ENCODE data around the gene MAGI2. TPM values are rescaled to one million over a fixed set of nuclear protein-coding genes. Genes with fewer than 3 reads are reported as not detected.

MAGI2 gene
- total RNA-seq, 1 experiment from 2014 or later, result 0.22 TPM

DNA sequence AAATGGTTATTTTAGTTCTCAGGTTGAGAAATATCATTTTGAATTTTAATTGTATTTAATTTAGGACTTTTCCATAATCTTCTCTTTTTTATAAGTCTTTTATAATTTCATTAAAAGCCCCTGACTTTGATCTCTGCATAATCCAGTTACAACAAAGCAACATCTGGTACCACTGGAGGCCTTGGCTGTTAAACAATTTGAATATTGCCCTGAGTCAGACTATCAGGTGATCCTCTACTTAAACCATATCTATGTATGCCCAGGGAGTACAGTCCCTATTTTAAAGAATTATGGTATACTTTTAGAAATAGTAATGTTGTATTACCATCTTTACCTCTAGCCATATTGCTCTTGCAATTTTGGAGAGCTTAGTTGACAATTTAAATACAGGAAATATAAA, 119.1 kb downstream of the MAGI2 start:
- intact Hi-C loops (cut with micrococcal nuclease), result no loop called here

More for the DNA sequence above, 119.1 kb downstream of the MAGI2 start:
- H3K36me3 ChIP-seq (ENCODE audit: control insufficient read depth in 1 of 2, insufficient read depth in 2 of 2, low read length in 2 of 2), result no peaks in the 10 kb centered on the region
- H3K9ac ChIP-seq (ENCODE audit: low read length), result no peak overlapping the region
- no peaks in the 10 kb centered on the region for H3K4me1 ChIP-seq (ENCODE audit: control insufficient read depth in 1 of 2, insufficient read depth in 2 of 2, low read length in 2 of 2)
- no peaks in the 10 kb centered on the region; the same call in 1 of the 2 replicates for H3K9me2 ChIP-seq (ENCODE audit: insufficient read depth)
- H2AFZ ChIP-seq (ENCODE audit: low read depth, low read length, poor library complexity, severe bottlenecking), result no peak overlapping the region
- no peaks in the 10 kb centered on the region for H3K27me3 ChIP-seq (ENCODE audit: insufficient read depth, low read length)
- no peaks in the 10 kb centered on the region for H3K79me2 ChIP-seq (ENCODE audit: insufficient read depth, low read length)
- no peak overlapping the region for H3K4me3 ChIP-seq (replicated peaks in 1 of 2; ENCODE audit: low read depth in 1 of 2, low read length in 2 of 2)
- CTCF ChIA-PET, result no interaction called here
- H3K4me2 ChIP-seq (ENCODE audit: low read length), result no peak overlapping the region
- H4K20me1 ChIP-seq (ENCODE audit: insufficient read depth), result no peaks in the 10 kb centered on the region
- no peak for TF ChIP-seq ELF1 (IDR thresholded peaks at IDR 0.05; ENCODE audit: borderline replicate concordance, low read depth)
- TF ChIP-seq JUND (IDR thresholded peaks at IDR 0.05), result no peak
- TF ChIP-seq CBX3 (IDR thresholded peaks at IDR 0.05; ENCODE audit: low read depth), result no peak
- no peak for TF ChIP-seq SRF (IDR thresholded peaks at IDR 0.05; ENCODE audit: low read depth)
- no peak for TF ChIP-seq POLR2A (IDR thresholded peaks at IDR 0.05; ENCODE audit: borderline replicate concordance, extremely low read depth, insufficient read depth, insufficient read length)
- TF ChIP-seq, protein P1, sequence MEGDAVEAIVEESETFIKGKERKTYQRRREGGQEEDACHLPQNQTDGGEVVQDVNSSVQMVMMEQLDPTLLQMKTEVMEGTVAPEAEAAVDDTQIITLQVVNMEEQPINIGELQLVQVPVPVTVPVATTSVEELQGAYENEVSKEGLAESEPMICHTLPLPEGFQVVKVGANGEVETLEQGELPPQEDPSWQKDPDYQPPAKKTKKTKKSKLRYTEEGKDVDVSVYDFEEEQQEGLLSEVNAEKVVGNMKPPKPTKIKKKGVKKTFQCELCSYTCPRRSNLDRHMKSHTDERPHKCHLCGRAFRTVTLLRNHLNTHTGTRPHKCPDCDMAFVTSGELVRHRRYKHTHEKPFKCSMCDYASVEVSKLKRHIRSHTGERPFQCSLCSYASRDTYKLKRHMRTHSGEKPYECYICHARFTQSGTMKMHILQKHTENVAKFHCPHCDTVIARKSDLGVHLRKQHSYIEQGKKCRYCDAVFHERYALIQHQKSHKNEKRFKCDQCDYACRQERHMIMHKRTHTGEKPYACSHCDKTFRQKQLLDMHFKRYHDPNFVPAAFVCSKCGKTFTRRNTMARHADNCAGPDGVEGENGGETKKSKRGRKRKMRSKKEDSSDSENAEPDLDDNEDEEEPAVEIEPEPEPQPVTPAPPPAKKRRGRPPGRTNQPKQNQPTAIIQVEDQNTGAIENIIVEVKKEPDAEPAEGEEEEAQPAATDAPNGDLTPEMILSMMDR (IDR thresholded peaks at IDR 0.05 in 2 of 3, conservative IDR thresholded peaks at IDR 0.05 in 1 of 3; ENCODE audit: borderline replicate concordance in 1 of 3, insufficient read depth in 1 of 3, low read depth in 2 of 3, low read length in 2 of 3), result no peak
- TF ChIP-seq, protein P2, sequence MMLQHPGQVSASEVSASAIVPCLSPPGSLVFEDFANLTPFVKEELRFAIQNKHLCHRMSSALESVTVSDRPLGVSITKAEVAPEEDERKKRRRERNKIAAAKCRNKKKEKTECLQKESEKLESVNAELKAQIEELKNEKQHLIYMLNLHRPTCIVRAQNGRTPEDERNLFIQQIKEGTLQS (IDR thresholded peaks at IDR 0.05), result no peak
- TF ChIP-seq CEBPB (IDR thresholded peaks at IDR 0.05; ENCODE audit: low read depth), result no peak
- TF ChIP-seq TCF7L2 (IDR thresholded peaks at IDR 0.05; ENCODE audit: borderline replicate concordance, extremely low read depth, insufficient read depth, insufficient read length), result no peak
- no peak for TF ChIP-seq EZH2phosphoT487 (IDR thresholded peaks at IDR 0.05; ENCODE audit: borderline replicate concordance)
- TF ChIP-seq, protein P3, sequence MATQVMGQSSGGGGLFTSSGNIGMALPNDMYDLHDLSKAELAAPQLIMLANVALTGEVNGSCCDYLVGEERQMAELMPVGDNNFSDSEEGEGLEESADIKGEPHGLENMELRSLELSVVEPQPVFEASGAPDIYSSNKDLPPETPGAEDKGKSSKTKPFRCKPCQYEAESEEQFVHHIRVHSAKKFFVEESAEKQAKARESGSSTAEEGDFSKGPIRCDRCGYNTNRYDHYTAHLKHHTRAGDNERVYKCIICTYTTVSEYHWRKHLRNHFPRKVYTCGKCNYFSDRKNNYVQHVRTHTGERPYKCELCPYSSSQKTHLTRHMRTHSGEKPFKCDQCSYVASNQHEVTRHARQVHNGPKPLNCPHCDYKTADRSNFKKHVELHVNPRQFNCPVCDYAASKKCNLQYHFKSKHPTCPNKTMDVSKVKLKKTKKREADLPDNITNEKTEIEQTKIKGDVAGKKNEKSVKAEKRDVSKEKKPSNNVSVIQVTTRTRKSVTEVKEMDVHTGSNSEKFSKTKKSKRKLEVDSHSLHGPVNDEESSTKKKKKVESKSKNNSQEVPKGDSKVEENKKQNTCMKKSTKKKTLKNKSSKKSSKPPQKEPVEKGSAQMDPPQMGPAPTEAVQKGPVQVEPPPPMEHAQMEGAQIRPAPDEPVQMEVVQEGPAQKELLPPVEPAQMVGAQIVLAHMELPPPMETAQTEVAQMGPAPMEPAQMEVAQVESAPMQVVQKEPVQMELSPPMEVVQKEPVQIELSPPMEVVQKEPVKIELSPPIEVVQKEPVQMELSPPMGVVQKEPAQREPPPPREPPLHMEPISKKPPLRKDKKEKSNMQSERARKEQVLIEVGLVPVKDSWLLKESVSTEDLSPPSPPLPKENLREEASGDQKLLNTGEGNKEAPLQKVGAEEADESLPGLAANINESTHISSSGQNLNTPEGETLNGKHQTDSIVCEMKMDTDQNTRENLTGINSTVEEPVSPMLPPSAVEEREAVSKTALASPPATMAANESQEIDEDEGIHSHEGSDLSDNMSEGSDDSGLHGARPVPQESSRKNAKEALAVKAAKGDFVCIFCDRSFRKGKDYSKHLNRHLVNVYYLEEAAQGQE (IDR thresholded peaks at IDR 0.05; ENCODE audit: low read depth), result no peak
- TF ChIP-seq EZH2 (IDR thresholded peaks at IDR 0.05), result no peak
- no peak for TF ChIP-seq SP1 (IDR thresholded peaks at IDR 0.05; ENCODE audit: low read depth)
- no peak for TF ChIP-seq EGR1 (IDR thresholded peaks at IDR 0.05; ENCODE audit: low read depth)
- TF ChIP-seq FOSL1 (IDR thresholded peaks at IDR 0.05; ENCODE audit: low read depth), result no peak
- TF ChIP-seq, protein P4, sequence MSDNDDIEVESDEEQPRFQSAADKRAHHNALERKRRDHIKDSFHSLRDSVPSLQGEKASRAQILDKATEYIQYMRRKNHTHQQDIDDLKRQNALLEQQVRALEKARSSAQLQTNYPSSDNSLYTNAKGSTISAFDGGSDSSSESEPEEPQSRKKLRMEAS (IDR thresholded peaks at IDR 0.05), result no peak
- no peak for TF ChIP-seq RAD21 (IDR thresholded peaks at IDR 0.05; ENCODE audit: low read depth)
- no peak for TF ChIP-seq YY1 (IDR thresholded peaks at IDR 0.05; ENCODE audit: extremely low read depth, insufficient replicate concordance, low read depth, low read length)
- TF ChIP-seq SIN3A (IDR thresholded peaks at IDR 0.05; ENCODE audit: low read depth), result no peak
- no peak for TF ChIP-seq POLR2AphosphoS5 (IDR thresholded peaks at IDR 0.05; ENCODE audit: low read depth, low read length)
- POLR2A ChIA-PET, result no interaction called here
- BruUV-seq (replicated peaks), result no TSS peak
- ATAC-seq (no peak), DNase-seq (ENCODE audit: low read depth, low spot score) (no peak)
- RAD21 ChIA-PET (ENCODE audit: low non-redundant PET in 1 of 2, low total read pairs in 2 of 2, uncharacterized antibody in 2 of 2, unreplicated experiment in 2 of 2), result no interaction called here
- H3K27ac ChIP-seq (ENCODE audit: low read depth, low read length), result no peak overlapping the region
- H3K9me3 ChIP-seq (ENCODE audit: control insufficient read depth in 1 of 2, insufficient read depth in 1 of 2, low read depth in 1 of 2, low read length in 2 of 2), result no peaks in the 10 kb centered on the region
